GM12872 (cell line): ENCODE measurements around the gene HMOX1.

ENCODE experiments used
- TF ChIP-seq, protein P1 (sequence below): IDR thresholded peaks from 3 replicates; pipeline ENCODE4 v1.5.1; 2011; ENCODE audit warnings: low read depth, mild to moderate bottlenecking, low read length, moderate library complexity; ENCODE audit not compliant: insufficient read depth

Gene HMOX1

DNA sequence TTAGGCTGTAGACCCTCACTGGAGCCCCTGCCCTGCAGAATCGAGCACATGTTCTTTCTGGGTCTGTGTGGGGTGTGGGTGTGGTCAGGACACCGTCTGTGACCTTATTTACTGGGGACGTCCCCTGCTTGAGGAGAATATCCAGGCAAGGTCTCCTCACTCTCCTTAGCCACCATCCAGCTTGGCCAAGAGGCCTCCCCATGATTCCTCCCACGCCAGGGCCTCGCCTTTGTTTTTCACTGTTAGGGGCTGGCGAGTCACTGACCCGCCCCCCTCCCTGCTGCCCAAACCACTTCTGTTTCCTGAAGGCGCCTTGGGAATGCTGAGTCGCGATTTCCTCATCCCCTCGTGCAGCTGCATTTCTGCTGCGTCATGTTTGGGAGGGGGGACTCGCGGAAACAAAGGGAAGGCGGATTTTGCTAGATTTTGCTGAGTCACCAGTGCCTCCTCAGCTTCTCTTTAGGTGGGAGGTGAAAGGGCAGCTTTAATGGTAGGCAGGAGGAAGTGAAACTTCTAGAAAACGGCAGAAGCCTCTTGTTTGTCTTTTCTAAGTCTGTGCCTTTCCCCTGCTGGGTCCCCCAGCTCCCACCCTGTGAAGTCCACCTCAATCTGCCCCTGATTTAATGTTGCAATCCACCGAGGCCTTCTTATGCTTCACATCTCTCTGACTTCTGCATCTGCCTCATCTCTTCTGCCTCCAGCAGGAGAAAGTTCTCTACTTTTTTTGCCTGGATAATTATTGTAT, 4.0 kb upstream of the HMOX1 start:
- TF ChIP-seq, protein P1, sequence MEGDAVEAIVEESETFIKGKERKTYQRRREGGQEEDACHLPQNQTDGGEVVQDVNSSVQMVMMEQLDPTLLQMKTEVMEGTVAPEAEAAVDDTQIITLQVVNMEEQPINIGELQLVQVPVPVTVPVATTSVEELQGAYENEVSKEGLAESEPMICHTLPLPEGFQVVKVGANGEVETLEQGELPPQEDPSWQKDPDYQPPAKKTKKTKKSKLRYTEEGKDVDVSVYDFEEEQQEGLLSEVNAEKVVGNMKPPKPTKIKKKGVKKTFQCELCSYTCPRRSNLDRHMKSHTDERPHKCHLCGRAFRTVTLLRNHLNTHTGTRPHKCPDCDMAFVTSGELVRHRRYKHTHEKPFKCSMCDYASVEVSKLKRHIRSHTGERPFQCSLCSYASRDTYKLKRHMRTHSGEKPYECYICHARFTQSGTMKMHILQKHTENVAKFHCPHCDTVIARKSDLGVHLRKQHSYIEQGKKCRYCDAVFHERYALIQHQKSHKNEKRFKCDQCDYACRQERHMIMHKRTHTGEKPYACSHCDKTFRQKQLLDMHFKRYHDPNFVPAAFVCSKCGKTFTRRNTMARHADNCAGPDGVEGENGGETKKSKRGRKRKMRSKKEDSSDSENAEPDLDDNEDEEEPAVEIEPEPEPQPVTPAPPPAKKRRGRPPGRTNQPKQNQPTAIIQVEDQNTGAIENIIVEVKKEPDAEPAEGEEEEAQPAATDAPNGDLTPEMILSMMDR: no peak

DNA sequence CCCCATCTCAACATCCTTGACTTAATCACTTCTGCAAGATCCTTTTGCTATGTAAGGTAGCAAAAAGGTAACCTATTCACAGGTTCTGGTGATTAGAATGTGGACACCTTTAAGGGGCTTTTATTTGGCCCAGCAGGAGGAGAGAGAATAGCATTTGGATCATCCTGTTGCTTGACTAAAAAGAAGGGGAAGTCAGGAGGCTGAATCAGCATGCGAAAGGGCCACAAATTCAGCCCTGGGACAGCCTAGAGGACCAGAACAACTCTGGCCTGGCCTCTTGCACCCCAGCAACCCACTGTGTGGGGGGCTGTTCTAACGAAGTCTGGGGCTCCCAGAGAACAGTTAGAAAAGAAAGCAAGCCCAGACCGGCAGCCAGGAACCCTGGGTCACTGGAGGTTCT, 3.2 kb upstream of the HMOX1 start:
- TF ChIP-seq, protein P1: no peak

DNA sequence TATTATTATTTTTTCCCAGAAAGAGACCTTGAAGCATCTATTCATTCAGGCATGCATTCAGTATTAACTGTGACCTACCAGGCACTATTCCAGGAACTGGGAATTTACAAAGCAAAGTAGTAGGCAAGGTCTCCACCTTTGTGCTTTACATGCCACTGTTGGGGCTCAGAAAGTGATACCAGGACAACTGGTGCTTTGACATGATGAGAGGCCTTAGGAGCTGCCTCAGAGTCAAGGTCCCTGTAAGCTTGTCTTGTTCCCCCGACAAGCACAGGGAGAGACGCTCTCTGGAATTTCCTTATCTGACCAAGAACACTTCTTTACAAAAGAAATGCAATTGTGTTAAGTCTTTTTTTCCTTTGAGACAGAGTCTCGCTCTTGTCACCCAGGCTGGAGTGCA, 2.3 kb upstream of the HMOX1 start:
- TF ChIP-seq, protein P1: no peak

DNA sequence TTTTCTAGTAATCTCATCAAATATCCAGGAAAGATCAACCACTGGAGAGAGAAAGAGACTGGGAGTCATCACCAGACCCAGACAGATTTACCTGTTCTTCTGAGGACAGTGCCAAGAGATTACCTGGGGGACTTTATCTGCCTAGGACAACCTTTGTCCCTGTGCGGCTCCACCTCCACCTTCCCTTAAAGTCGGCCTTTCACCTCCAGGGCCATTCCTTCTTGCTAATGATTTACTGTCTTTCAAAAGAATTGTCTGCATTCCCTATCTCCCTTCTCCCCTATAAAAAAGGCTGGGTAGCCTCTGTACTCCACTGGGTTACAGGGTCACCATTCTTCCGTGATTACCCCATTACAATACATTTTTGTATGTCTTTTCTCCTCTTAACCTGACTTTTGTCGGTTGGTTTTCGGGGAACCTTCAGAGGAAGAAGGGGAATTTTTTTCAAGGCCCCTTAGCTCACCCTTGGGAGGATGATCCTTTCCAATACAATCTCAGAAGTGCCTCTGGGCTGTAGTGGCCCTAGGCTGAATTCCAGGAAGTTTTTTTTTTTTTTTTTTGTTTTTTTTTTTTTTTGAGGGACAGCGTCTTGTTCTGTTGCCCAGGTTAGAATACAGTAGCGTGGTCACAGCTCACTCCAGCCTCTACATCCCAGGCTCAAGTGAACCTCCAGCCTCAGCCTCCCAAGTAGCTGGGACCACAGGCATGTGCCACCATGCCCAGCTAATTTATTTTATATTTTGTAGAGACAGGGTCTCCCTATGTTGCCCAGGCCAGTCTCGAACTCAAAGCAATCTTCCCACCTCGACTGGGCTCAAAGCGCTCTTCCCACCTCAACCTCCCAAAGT, 1.5 kb upstream of the HMOX1 start:
- TF ChIP-seq, protein P1: no peak

DNA sequence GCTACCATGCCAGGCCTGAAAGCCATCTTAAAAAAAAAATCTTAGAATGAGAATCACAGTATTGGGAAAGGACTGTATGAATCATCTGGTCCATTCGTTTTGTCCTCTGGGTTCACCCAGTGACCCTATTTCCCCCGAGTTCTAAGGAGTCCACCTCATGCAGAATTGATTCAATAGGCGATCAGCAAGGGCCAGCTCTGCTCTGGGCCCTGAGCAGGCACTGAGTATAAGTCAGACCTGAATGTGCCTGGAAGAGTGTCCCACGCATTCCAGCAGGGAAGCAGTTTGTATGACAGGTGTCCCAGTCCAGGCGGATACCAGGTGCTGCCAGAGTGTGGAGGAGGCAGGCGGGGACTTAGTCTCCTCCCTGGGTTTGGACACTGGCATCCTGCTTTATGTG, 883 bp upstream of the HMOX1 start:
- TF ChIP-seq, protein P1: no peak

DNA sequence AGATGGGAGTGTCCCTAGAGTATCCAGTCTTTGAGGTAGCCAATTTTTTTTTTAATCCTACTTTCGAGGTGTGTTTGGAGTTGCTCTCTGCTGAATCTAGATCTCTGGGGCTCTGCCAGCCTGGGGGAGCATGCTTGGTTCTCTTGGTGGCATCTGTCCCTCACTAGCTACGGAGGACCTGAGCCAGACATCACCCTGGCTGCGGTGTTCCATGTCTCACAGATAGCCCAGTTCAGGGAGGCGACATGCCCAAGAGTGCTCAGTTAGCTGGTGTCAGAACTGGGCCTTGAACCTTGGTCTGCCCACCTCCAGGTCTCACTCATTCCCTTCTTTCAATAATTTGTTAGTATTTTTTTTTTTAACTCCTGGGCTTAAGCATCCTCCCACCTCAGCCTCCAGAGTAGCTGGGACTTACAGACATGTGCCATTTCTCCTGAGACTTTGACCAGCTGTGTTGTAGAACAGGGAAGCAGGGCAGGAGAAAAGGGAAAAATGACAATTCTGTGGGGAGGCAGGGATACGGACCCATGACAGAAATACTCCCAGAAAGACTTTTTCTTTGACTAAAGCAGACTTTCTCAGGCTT, 621 bp downstream of the HMOX1 start:
- TF ChIP-seq, protein P1: no peak

DNA sequence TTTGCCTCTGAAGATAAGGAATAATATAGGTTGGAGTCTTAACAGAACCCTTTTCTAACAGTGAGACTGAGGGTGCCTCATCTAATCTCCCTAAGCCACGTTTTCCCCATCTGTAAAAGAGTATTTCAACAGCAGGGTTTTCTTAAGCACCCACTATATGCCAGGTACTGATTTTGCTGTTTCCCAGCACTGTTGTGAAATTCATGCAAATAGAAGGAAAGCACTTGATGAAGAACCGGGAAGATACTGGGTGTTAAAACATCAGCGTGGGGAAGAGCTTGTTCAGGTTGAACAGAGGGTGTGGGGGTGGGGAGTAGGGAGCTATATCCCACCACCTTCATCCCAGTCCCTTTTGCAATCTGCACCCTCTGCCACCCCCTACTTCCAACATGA, 2.8 kb downstream of the HMOX1 start:
- TF ChIP-seq, protein P1: no peak
